Esophagus (tissue), 2 donors: ENCODE results near the gene RPS16. TPM values are rescaled to one million over a fixed set of nuclear protein-coding genes. Genes with fewer than 3 reads are reported as not detected.

Experiments
- H3K27ac ChIP-seq, 2 donors: one replicate each; pipeline ENCODE4 v1.5.1; 2013; ENCODE audit warnings: low read depth in 2 of 2, mild to moderate bottlenecking in 2 of 2, inconsistent platforms in 1 of 2, low read length in 1 of 2, moderate library complexity in 1 of 2
- H3K27me3 ChIP-seq, 2 donors: one replicate each; pipeline ENCODE4 v1.6.1; 2013; ENCODE audit warnings: low read length in 2 of 2, control low read depth in 1 of 2, mild to moderate bottlenecking in 1 of 2; ENCODE audit not compliant: insufficient read depth in 2 of 2, control insufficient read depth in 1 of 2
- H3K36me3 ChIP-seq, 2 donors: one replicate each; pipeline ENCODE4 v1.6.1; 2013; ENCODE audit warnings: low read length in 1 of 2; ENCODE audit not compliant: control insufficient read depth in 2 of 2, insufficient read depth in 2 of 2
- H3K4me1 ChIP-seq, 2 donors: one replicate each; pipeline ENCODE4 v1.6.1; 2013; ENCODE audit warnings: low read length in 1 of 2; ENCODE audit not compliant: control insufficient read depth in 2 of 2, insufficient read depth in 2 of 2
- H3K4me3 ChIP-seq, 2 donors: one replicate each; pipeline ENCODE4 v1.5.1; 2013; ENCODE audit warnings: low read length in 2 of 2, mild to moderate bottlenecking in 2 of 2, low read depth in 1 of 2, moderate library complexity in 1 of 2
- H3K9me3 ChIP-seq, 2 donors: one replicate each; pipeline ENCODE4 v1.6.1; 2013; ENCODE audit warnings: mild to moderate bottlenecking in 2 of 2, low read depth in 1 of 2, low read length in 1 of 2, moderate library complexity in 1 of 2; ENCODE audit not compliant: control insufficient read depth in 2 of 2, insufficient read depth in 1 of 2
- WGBS, 2 donors: extraction: QIAGEN DNeasy Blood & Tissue Kit; methylation state at CpG; one replicate each; pipeline ENCODE4 v1.1.7; 2013; 5-methylcytosine and 5-hydroxymethylcytosine counted together
- polyA plus RNA-seq, 2 donors: library from polyadenylated mRNA; stranded (reverse); fragments of 200-250 nt; gene quantifications; one replicate each; pipeline ENCODE4 v1.2.3, GENCODE V29; 2013
- donor health status: healthy with polysubstance abuse.
- donor health status: Bipolar disorder and iron deficiency.

The RPS16 gene
- polyA plus RNA-seq, 2 donors: 1,628 to 3,096 TPM

GRCh38 chr19:39390751-39391437, 44.9 kb downstream of the RPS16 start, which contains the start of the genes MED29 and PAF1:
Gene MED29 (plus strand): TSS chr19:39391378. CDS start chr19:39391423, 45 bp downstream.
Gene PAF1 (minus strand): TSS chr19:39391106. CDS start chr19:39390864, 242 bp downstream.
- peak within 1 kb of the TSS; percentile 82 to 84 for H3K4me3 ChIP-seq
- no peaks in the 10 kb centered on the region for H3K27me3 ChIP-seq
- peaks cover 0 to 9% of the 10 kb centered on the region in 2 donors for H3K4me1 ChIP-seq
- H3K9me3 ChIP-seq: no peaks in the 10 kb centered on the region
- H3K36me3 ChIP-seq: peaks cover 4 to 31% of the 10 kb centered on the region in 2 donors
- peak within 1 kb of the TSS; percentile 97 to 98 for H3K27ac ChIP-seq
- 0% methylated on average over 60 of the region's 60 CpGs for WGBS, 2 donors

- peaks cover 4 to 32% of the 10 kb centered on the region in 2 donors for H3K36me3 ChIP-seq
- peak overlapping the region; percentile 97 to 98 for H3K27ac ChIP-seq
- H3K4me3 ChIP-seq: peak overlapping the region; percentile 82 to 84
- no peaks in the 10 kb centered on the region for H3K9me3 ChIP-seq
- peaks cover 0 to 9% of the 10 kb centered on the region in 2 donors for H3K4me1 ChIP-seq
- WGBS, 2 donors: 0 to 1% methylated on average over 10 of the region's 10 CpGs
- H3K27me3 ChIP-seq: no peaks in the 10 kb centered on the region
Observed at GRCh38 chr19:39390451-39390750, 45.3 kb downstream of the RPS16 start.

- peaks cover 0 to 9% of the 10 kb centered on the region in 2 donors for H3K4me1 ChIP-seq
- peak overlapping the region; percentile 82 to 84 for H3K4me3 ChIP-seq
- peak overlapping the region; percentile 97 to 98 for H3K27ac ChIP-seq
- no peaks in the 10 kb centered on the region for H3K27me3 ChIP-seq
- WGBS, 2 donors: 56 to 63% methylated on average over 13 of the region's 13 CpGs
- H3K36me3 ChIP-seq: peaks cover 4 to 37% of the 10 kb centered on the region in 2 donors
- no peaks in the 10 kb centered on the region for H3K9me3 ChIP-seq
Observed at GRCh38 chr19:39389631-39390414, 45.9 kb downstream of the RPS16 start.

GRCh38 chr19:39388657-39389056, 47.1 kb downstream of the RPS16 start:
- peaks cover 5 to 37% of the 10 kb centered on the region in 2 donors for H3K36me3 ChIP-seq
- WGBS, 2 donors: 79 to 91% methylated on average over 5 of the region's 5 CpGs
- H3K4me3 ChIP-seq: no peak overlapping the region
- H3K27ac ChIP-seq: peak overlapping the region in 1 of 2 donors; percentile 8
- no peaks in the 10 kb centered on the region for H3K27me3 ChIP-seq
- no peaks in the 10 kb centered on the region for H3K9me3 ChIP-seq
- peaks cover 0 to 9% of the 10 kb centered on the region in 2 donors for H3K4me1 ChIP-seq

GRCh38 chr19:39386557-39386956, 49.2 kb downstream of the RPS16 start:
- no peak overlapping the region for H3K4me3 ChIP-seq
- H3K36me3 ChIP-seq: peaks cover 8 to 47% of the 10 kb centered on the region in 2 donors
- WGBS, 2 donors: 84 to 86% methylated on average over 7 of the region's 7 CpGs
- no peaks in the 10 kb centered on the region for H3K9me3 ChIP-seq
- peaks cover 0 to 6% of the 10 kb centered on the region in 2 donors for H3K4me1 ChIP-seq
- no peak overlapping the region for H3K27ac ChIP-seq
- H3K27me3 ChIP-seq: no peaks in the 10 kb centered on the region

- no peaks in the 10 kb centered on the region for H3K9me3 ChIP-seq
- peaks cover 0 to 6% of the 10 kb centered on the region in 2 donors for H3K4me1 ChIP-seq
- H3K36me3 ChIP-seq: peaks cover 12 to 53% of the 10 kb centered on the region in 2 donors
- H3K4me3 ChIP-seq: no peak overlapping the region
- H3K27ac ChIP-seq: no peak overlapping the region
- WGBS, 2 donors: 81 to 82% methylated on average over 20 of the region's 20 CpGs
- H3K27me3 ChIP-seq: no peaks in the 10 kb centered on the region
Observed at GRCh38 chr19:39385629-39386411, 49.9 kb downstream of the RPS16 start.

- no peak overlapping the region for H3K27ac ChIP-seq
- peaks cover 0 to 6% of the 10 kb centered on the region in 2 donors for H3K4me1 ChIP-seq
- 65 to 74% methylated on average over 9 of the region's 9 CpGs for WGBS, 2 donors
- peaks cover 17 to 61% of the 10 kb centered on the region in 2 donors for H3K36me3 ChIP-seq
- H3K27me3 ChIP-seq: no peaks in the 10 kb centered on the region
- H3K4me3 ChIP-seq: no peak overlapping the region
- no peaks in the 10 kb centered on the region for H3K9me3 ChIP-seq
Observed at GRCh38 chr19:39384839-39385568, 50.7 kb downstream of the RPS16 start.
